Adrenal gland (tissue), 12 donors: ENCODE measurements around the gene MBP. TPM values are rescaled to one million over a fixed set of nuclear protein-coding genes. Genes with fewer than 3 reads are reported as not detected.

ENCODE experiments used
- DNase-seq, 7 donors: peaks; one replicate each; pipeline ENCODE4 v3.0.0-alpha.2; 2019 to 2020
- H3K27ac ChIP-seq, 5 donors: fragments of 200-600 bp; sonication (generic) in 4 of 5; 1 replicate in 3 of 5; 2 replicates in 2 of 5; pipeline versions ENCODE4 v1.5.1 to v1.8.0; 2016 to 2020; ENCODE audit warnings: mild to moderate bottlenecking in 1 of 5
- H3K27me3 ChIP-seq: fragments of 200-600 bp; 2 replicates; pipeline ENCODE4 v1.8.0; 2021
- H3K36me3 ChIP-seq, 2 donors: fragments of 200-600 bp; replicated peaks in 1 of 2; 1 replicate in 1 of 2; 2 replicates in 1 of 2; pipeline versions ENCODE4 v1.5.1 to v1.8.0; 2018 to 2022
- H3K4me1 ChIP-seq, 2 donors: fragments of 200-600 bp; replicated peaks in 1 of 2; 1 replicate in 1 of 2; 2 replicates in 1 of 2; pipeline versions ENCODE4 v1.5.1 to v1.8.0; 2018 to 2021
- H3K4me3 ChIP-seq, 4 donors: fragments of 200-600 bp; sonication (generic) in 3 of 4; one replicate each; pipeline ENCODE4 v1.5.1; 2016 to 2018
- H3K9me3 ChIP-seq, 3 donors: fragments of 200-600 bp; sonication (generic) in 1 of 3; replicated peaks in 1 of 3; 1 replicate in 2 of 3; 2 replicates in 1 of 3; pipeline versions ENCODE4 v1.5.1 to v1.8.0; 2016 to 2021
- POLR2A ChIP-seq, 2 donors: fragments of 450-650 bp; IDR thresholded peaks; one replicate each; pipeline ENCODE4 v1.6.1; 2017; ENCODE audit warnings: antibody characterized with exemption in 2 of 2, mild to moderate bottlenecking in 2 of 2, moderate library complexity in 1 of 2
- WGBS, 4 donors: extraction: QIAGEN DNeasy Blood & Tissue Kit in 2 of 4; methylation state at CpG; one replicate each; pipeline versions ENCODE4 v1.1.5 to v1.1.7; 2013 to 2017; 5-methylcytosine and 5-hydroxymethylcytosine counted together
- intact Hi-C, 2 donors: fragments of 100-400 bp; cut with DNase I; formaldehyde crosslinking; loops; one replicate each; pipeline versions ENCODE4 v1.14.1 to v1.15.0; 2022 to 2023
- polyA plus RNA-seq, 3 donors: library from polyadenylated mRNA; stranded (reverse); fragments of 200-250 nt in 2 of 3; fragments of 350-450 nt in 1 of 3; fragmentation: Illumina TruSeq in 1 of 3; extraction: RNeasy Lipid Tissue Mini Kit (QIAGEN cat#74804) in 1 of 3; gene quantifications; one replicate each; pipeline ENCODE4 v1.2.3, GENCODE V29; 2013 to 2014
- total RNA-seq, 9 donors: library from RNA; depleted of rRNA in 4 of 9; stranded (reverse); fragments of >200 nt in 4 of 9; fragments of 120-200 nt in 1 of 9; fragmentation: NEBNext Ultra II Directional in 1 of 9; extraction: Animal tissue kit (Norgen Biotek cat#: 25700) in 1 of 9; gene quantifications; one replicate each; pipeline versions ENCODE4 v1.1.0 to v1.2.4, GENCODE V29; 2013 to 2023
- TF ChIP-seq, protein P1 (sequence below), 6 experiments: fragments of 450-650 bp in 4 of 6; fragments of 200-600 bp in 2 of 6; sonication (generic) in 1 of 6; IDR thresholded peaks; 1 replicate in 5 of 6; 2 replicates in 1 of 6; pipeline versions ENCODE4 v1.5.1 to v1.8.0; 2016 to 2021; ENCODE audit warnings: antibody characterized with exemption in 6 of 6, mild to moderate bottlenecking in 2 of 6, moderate library complexity in 1 of 6
- donor health status: healthy with polysubstance abuse.
- donor health status: Bipolar disorder and iron deficiency.
- donor health status: DM: yes; HTN: yes; CAD: no.
- donor health status: DM: no; HTN: no; CAD: no.
- donor health status: DM: no; HTN: no; CAD: no.
- donor health status: DM: yes; HTN: yes; CAD: no.

Gene MBP
- total and polyA plus RNA-seq, 12 donors, result 1.8 to 23.7 (median 13.7) TPM

DNA sequence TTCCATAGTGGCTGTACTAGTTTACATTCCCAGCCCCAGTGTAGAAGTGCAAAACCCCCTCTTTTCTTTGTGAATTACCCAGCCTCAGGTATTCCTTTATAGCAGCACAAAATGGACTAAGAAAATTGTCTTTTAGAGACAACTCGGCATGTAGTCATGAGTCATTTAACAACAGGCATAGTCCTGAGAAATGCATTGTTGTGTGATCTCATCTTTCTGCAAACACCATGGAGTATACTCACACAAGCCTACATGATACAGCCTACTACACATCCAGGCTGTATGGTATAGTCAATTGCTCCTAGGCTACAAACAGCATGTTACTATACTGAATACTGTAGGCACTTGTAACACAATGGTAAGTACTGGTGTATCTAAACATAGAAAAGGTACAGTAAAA is 44.4 kb upstream of the MBP start:
- no peak for TF ChIP-seq POLR2A (IDR thresholded peaks at IDR 0.05)
- TF ChIP-seq, protein P1, sequence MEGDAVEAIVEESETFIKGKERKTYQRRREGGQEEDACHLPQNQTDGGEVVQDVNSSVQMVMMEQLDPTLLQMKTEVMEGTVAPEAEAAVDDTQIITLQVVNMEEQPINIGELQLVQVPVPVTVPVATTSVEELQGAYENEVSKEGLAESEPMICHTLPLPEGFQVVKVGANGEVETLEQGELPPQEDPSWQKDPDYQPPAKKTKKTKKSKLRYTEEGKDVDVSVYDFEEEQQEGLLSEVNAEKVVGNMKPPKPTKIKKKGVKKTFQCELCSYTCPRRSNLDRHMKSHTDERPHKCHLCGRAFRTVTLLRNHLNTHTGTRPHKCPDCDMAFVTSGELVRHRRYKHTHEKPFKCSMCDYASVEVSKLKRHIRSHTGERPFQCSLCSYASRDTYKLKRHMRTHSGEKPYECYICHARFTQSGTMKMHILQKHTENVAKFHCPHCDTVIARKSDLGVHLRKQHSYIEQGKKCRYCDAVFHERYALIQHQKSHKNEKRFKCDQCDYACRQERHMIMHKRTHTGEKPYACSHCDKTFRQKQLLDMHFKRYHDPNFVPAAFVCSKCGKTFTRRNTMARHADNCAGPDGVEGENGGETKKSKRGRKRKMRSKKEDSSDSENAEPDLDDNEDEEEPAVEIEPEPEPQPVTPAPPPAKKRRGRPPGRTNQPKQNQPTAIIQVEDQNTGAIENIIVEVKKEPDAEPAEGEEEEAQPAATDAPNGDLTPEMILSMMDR (IDR thresholded peaks at IDR 0.05), result no peak
- H3K4me3 ChIP-seq, result no peak overlapping the region
- no peaks in the 10 kb centered on the region for H3K9me3 ChIP-seq
- WGBS, 4 donors, result 74 to 86% (median 78%) methylated on average over 1 of the region's 1 CpG
- no peaks in the 10 kb centered on the region for H3K36me3 ChIP-seq
- intact Hi-C loops, result no loop called here
- H3K4me1 ChIP-seq, result no peaks in the 10 kb centered on the region
- no peaks in the 10 kb centered on the region for H3K27me3 ChIP-seq
- DNase-seq, result no peak
- no peak overlapping the region for H3K27ac ChIP-seq

- no peak overlapping the region for H3K27ac ChIP-seq
- H3K27me3 ChIP-seq, result no peaks in the 10 kb centered on the region
- no peaks in the 10 kb centered on the region for H3K9me3 ChIP-seq
- WGBS, 4 donors, result 54 to 68% (median 61%) methylated on average over 12 of the region's 12 CpGs
- H3K36me3 ChIP-seq, result no peaks in the 10 kb centered on the region
- intact Hi-C loops, result no loop called here
- no peak for DNase-seq
- H3K4me1 ChIP-seq, result no peaks in the 10 kb centered on the region
- TF ChIP-seq, protein P1 (IDR thresholded peaks at IDR 0.05), result no peak
- TF ChIP-seq POLR2A (IDR thresholded peaks at IDR 0.05), result no peak
- H3K4me3 ChIP-seq, result no peak overlapping the region
These were observed 40.9 kb upstream of the MBP start for GRCh38 chr18:77173275-77174030.

GRCh38 chr18:77170890-77171410 is 38.4 kb upstream of the MBP start:
- H3K4me1 ChIP-seq, result no peaks in the 10 kb centered on the region

DNA sequence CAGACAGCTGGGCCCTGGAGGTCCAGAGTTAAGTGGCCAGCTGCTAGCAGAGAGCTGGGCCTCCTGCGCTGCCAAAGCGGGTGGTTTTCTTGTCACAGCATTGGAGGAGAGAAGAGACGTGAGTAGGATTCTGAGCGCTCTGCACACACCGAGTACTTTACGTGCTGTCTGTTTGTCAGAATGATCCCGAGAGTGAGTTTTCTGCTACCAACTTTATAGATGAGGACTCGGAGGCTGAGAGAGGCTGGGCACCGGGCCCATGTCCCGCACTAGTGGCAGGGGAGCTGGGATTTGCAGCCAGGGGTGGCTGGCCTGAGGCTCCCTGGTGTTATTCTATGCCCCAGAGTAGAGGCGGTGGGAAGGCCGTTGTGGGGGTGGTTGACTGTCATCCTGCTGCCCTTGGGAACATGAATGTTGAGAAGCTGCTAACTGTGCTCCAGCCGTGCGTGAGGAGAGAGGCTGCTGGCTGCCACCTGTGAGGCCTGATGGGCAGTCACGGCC is 36.3 kb upstream of the MBP start:
- intact Hi-C loops, result no loop called here
- no peak overlapping the region for H3K4me3 ChIP-seq
- no peaks in the 10 kb centered on the region for H3K4me1 ChIP-seq
- H3K9me3 ChIP-seq, result no peaks in the 10 kb centered on the region
- 82 to 96% (median 87%) methylated on average over 12 to 15 of the region's 15 CpGs for WGBS, 4 donors
- no peak overlapping the region for H3K27ac ChIP-seq
- no peaks in the 10 kb centered on the region for H3K27me3 ChIP-seq
- TF ChIP-seq, protein P1 (IDR thresholded peaks at IDR 0.05), result no peak
- no peak for TF ChIP-seq POLR2A (IDR thresholded peaks at IDR 0.05)
- no peaks in the 10 kb centered on the region for H3K36me3 ChIP-seq
- DNase-seq, result no peak

More at GRCh38 chr18:77170890-77171410, 38.4 kb upstream of the MBP start:
- no peak overlapping the region for H3K27ac ChIP-seq
- no peaks in the 10 kb centered on the region for H3K36me3 ChIP-seq
- H3K9me3 ChIP-seq, result no peaks in the 10 kb centered on the region
- DNase-seq, result no peak
- H3K4me3 ChIP-seq, result no peak overlapping the region
- no peaks in the 10 kb centered on the region for H3K27me3 ChIP-seq
- 61 to 68% (median 64%) methylated on average over 8 of the region's 8 CpGs for WGBS, 4 donors
- no peak for TF ChIP-seq POLR2A (IDR thresholded peaks at IDR 0.05)
- TF ChIP-seq, protein P1 (IDR thresholded peaks at IDR 0.05), result no peak
- intact Hi-C loops, result no loop called here
